SK-N-SH treated with all-trans-retinoic acid at 6 μM for 48 hours (cell line): ENCODE results near the gene SLC5A4.

ENCODE experiments used
- BACH2 ChIP-seq: fragments of 250-450 bp; sonication (Bioruptor Pico); IDR thresholded peaks from 2 replicates; pipeline ENCODE4 v1.9.0; 2021; ENCODE audit warnings: mild to moderate bottlenecking, borderline replicate concordance
- OSR1 ChIP-seq: fragments of 250-450 bp; sonication (Bioruptor Pico); IDR thresholded peaks from 2 replicates; pipeline ENCODE4 v1.8.0; 2022; ENCODE audit warnings: moderate library complexity, mild to moderate bottlenecking, inconsistent platforms
- PPARA ChIP-seq: fragments of 250-450 bp; sonication (Bioruptor Pico); IDR thresholded peaks from 2 replicates; pipeline ENCODE4 v1.5.0; 2020; ENCODE audit warnings: mild to moderate bottlenecking, borderline replicate concordance
- SNAI2 ChIP-seq: fragments of 250-450 bp; sonication (Bioruptor Pico); IDR thresholded peaks from 2 replicates; pipeline ENCODE4 v1.5.0; 2020; ENCODE audit warnings: mild to moderate bottlenecking, moderate library complexity
- ZFP3 ChIP-seq: fragments of 250-450 bp; sonication (Bioruptor Pico); IDR thresholded peaks from 2 replicates; pipeline ENCODE4 v1.5.0; 2020; ENCODE audit warnings: mild to moderate bottlenecking, moderate library complexity
- TF ChIP-seq, protein P1 (sequence below): fragments of 250-450 bp; sonication (Bioruptor Pico); IDR thresholded peaks from 2 replicates; pipeline ENCODE4 v1.8.0; 2021; ENCODE audit warnings: low read depth, mild to moderate bottlenecking, moderate library complexity, borderline replicate concordance

GRCh38 chr22:32183625-32184024 is 71.5 kb downstream of the SLC5A4 start:
- TF ChIP-seq SNAI2 (CRISPR knock-in tag), result no peak
- no peak for TF ChIP-seq OSR1 (CRISPR knock-in tag)
- TF ChIP-seq, protein P1, sequence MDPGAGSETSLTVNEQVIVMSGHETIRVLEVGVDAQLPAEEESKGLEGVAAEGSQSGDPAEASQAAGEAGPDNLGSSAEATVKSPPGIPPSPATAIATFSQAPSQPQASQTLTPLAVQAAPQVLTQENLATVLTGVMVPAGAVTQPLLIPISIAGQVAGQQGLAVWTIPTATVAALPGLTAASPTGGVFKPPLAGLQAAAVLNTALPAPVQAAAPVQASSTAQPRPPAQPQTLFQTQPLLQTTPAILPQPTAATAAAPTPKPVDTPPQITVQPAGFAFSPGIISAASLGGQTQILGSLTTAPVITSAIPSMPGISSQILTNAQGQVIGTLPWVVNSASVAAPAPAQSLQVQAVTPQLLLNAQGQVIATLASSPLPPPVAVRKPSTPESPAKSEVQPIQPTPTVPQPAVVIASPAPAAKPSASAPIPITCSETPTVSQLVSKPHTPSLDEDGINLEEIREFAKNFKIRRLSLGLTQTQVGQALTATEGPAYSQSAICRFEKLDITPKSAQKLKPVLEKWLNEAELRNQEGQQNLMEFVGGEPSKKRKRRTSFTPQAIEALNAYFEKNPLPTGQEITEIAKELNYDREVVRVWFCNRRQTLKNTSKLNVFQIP (CRISPR knock-in tag), result no peak
- TF ChIP-seq PPARA, result no peak
- no peak for TF ChIP-seq ZFP3 (CRISPR knock-in tag)
- TF ChIP-seq BACH2, result no peak
